A673 (cell line): Measurements from ENCODE around the gene MICAL2. TPM values are rescaled to one million over a fixed set of nuclear protein-coding genes. Genes with fewer than 3 reads are reported as not detected.

Experiments used
- BruUV-seq: library from RNA; stranded (reverse); fragments of 400-500 nt; replicated peaks from 2 replicates; lab custom pipeline; 2021; lab: Mats Ljungman, UMichigan
- CTCF ChIA-PET: fragments of 300-600 bp; sonication (Branson Sonifier 250); formaldehyde crosslinking; loops from one replicate; lab custom pipeline; 2022; ENCODE audit warnings: antibody characterized with exemption; lab: Charles Lee
- POLR2A ChIA-PET: fragments of 300-600 bp; sonication (Branson Sonifier 250); formaldehyde crosslinking; loops from one replicate; lab custom pipeline; 2022; ENCODE audit warnings: antibody characterized with exemption; ENCODE audit not compliant: low non-redundant PET; lab: Charles Lee
- DNase-seq: peaks from one replicate; pipeline ENCODE4 v3.0.0-alpha.2; 2015; ENCODE audit warnings: low spot score
- H3K27ac ChIP-seq: fragments of 200-600 bp; sonication (generic); 2 replicates; pipeline ENCODE4 v1.5.1; 2016; ENCODE audit warnings: mixed run types, low read depth, mild to moderate bottlenecking, mixed read lengths, antibody characterized with exemption, low read length; ENCODE audit not compliant: poor library complexity, severe bottlenecking
- H3K27me3 ChIP-seq: fragments of 200-600 bp; sonication (generic); replicated peaks from 2 replicates; pipeline ENCODE4 v1.6.1; 2017; ENCODE audit warnings: mixed run types, low read depth, mild to moderate bottlenecking, mixed read lengths, antibody characterized with exemption, low read length; ENCODE audit not compliant: insufficient read depth, poor library complexity
- H3K36me3 ChIP-seq: fragments of 200-600 bp; sonication (generic); 2 replicates; pipeline ENCODE4 v1.6.1; 2016; ENCODE audit warnings: mixed run types, mild to moderate bottlenecking, mixed read lengths, antibody characterized with exemption, low read length; ENCODE audit not compliant: insufficient read depth, poor library complexity, severe bottlenecking
- H3K4me1 ChIP-seq: fragments of 200-600 bp; sonication (generic); 2 replicates; pipeline ENCODE4 v1.6.1; 2017; ENCODE audit warnings: mixed run types, mild to moderate bottlenecking, mixed read lengths, antibody characterized with exemption, low read length; ENCODE audit not compliant: insufficient read depth, poor library complexity, severe bottlenecking
- H3K4me3 ChIP-seq: fragments of 200-600 bp; sonication (generic); 2 replicates; pipeline ENCODE4 v1.5.1; 2016; ENCODE audit warnings: low read depth, mixed run types, mild to moderate bottlenecking, mixed read lengths, low read length; ENCODE audit not compliant: poor library complexity, severe bottlenecking
- H3K9me3 ChIP-seq: fragments of 200-600 bp; sonication (generic); 2 replicates; pipeline ENCODE4 v1.6.1; 2016; ENCODE audit warnings: mixed run types, low read depth, mild to moderate bottlenecking, mixed read lengths, antibody characterized with exemption, low read length; ENCODE audit not compliant: poor library complexity, severe bottlenecking
- EZH2 ChIP-seq: fragments of 200-600 bp; sonication (generic); IDR thresholded peaks from 2 replicates; pipeline ENCODE4 v1.6.1; 2017; ENCODE audit warnings: borderline replicate concordance, low read depth, mild to moderate bottlenecking, mixed read lengths, antibody characterized with exemption, low read length; ENCODE audit not compliant: poor library complexity, severe bottlenecking
- intact Hi-C: fragments of 100-400 bp; cut with micrococcal nuclease; formaldehyde crosslinking; loops from one replicate; pipeline ENCODE4 v1.10.0; 2022; ENCODE audit not compliant: unreplicated experiment
- total RNA-seq: library from RNA; stranded (reverse); gene quantifications from 2 replicates; pipeline ENCODE4 v1.2.3, GENCODE V29; 2021
- TF ChIP-seq, protein P1 (sequence below): fragments of 300-800, 200-600 bp; sonication (generic); conservative IDR thresholded peaks from 2 replicates; pipeline ENCODE4 v1.5.1; 2017; ENCODE audit warnings: low read depth, mild to moderate bottlenecking, antibody characterized with exemption, low read length, moderate library complexity, mixed read lengths

The MICAL2 gene
- total RNA-seq, 1 experiment from 2014 or later, result 1.1 TPM

- no TSS peak for BruUV-seq
- TF ChIP-seq, protein P1, sequence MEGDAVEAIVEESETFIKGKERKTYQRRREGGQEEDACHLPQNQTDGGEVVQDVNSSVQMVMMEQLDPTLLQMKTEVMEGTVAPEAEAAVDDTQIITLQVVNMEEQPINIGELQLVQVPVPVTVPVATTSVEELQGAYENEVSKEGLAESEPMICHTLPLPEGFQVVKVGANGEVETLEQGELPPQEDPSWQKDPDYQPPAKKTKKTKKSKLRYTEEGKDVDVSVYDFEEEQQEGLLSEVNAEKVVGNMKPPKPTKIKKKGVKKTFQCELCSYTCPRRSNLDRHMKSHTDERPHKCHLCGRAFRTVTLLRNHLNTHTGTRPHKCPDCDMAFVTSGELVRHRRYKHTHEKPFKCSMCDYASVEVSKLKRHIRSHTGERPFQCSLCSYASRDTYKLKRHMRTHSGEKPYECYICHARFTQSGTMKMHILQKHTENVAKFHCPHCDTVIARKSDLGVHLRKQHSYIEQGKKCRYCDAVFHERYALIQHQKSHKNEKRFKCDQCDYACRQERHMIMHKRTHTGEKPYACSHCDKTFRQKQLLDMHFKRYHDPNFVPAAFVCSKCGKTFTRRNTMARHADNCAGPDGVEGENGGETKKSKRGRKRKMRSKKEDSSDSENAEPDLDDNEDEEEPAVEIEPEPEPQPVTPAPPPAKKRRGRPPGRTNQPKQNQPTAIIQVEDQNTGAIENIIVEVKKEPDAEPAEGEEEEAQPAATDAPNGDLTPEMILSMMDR, result no peak
- no peak for TF ChIP-seq EZH2
- no peaks in the 10 kb centered on the region for H3K36me3 ChIP-seq
- POLR2A ChIA-PET, result no interaction called here
- no peaks in the 10 kb centered on the region for H3K4me1 ChIP-seq
- H3K4me3 ChIP-seq, result no peak overlapping the region
- H3K9me3 ChIP-seq, result no peaks in the 10 kb centered on the region
- no peak for DNase-seq
- H3K27me3 ChIP-seq, result no peaks in the 10 kb centered on the region
- no peak overlapping the region for H3K27ac ChIP-seq
- intact Hi-C loops, result no loop called here
- CTCF ChIA-PET, result interaction anchor here (0.6 kb wide), 1 partner anchor 37 kb away, joined by 3 read pairs; no protein-coding TSS in a partner anchor
These were observed 132.6 kb downstream of the MICAL2 start for GRCh38 chr11:12242966-12243365.

- no peak for TF ChIP-seq EZH2
- TF ChIP-seq, protein P1, result no peak
- POLR2A ChIA-PET, result no interaction called here
- DNase-seq, result no peak
- Histone ChIP-seq H3K4me3 (no peak overlapping the region), H3K4me1 (no peaks in the 10 kb centered on the region), H3K27me3 (no peaks in the 10 kb centered on the region), H3K9me3 (no peaks in the 10 kb centered on the region), H3K36me3 (no peaks in the 10 kb centered on the region), H3K27ac (no peak overlapping the region)
- no TSS peak for BruUV-seq
- CTCF ChIA-PET, result no interaction called here
- intact Hi-C loops, result no loop called here
These were observed 133.1 kb downstream of the MICAL2 start for GRCh38 chr11:12243486-12243885.

- TF ChIP-seq, protein P1, result no peak
- TF ChIP-seq EZH2, result no peak
- BruUV-seq, result no TSS peak
- Histone ChIP-seq H3K36me3 (no peaks in the 10 kb centered on the region), H3K27ac (no peak overlapping the region), H3K9me3 (no peaks in the 10 kb centered on the region), H3K4me3 (no peak overlapping the region), H3K27me3 (no peaks in the 10 kb centered on the region), H3K4me1 (no peaks in the 10 kb centered on the region)
- DNase-seq, result no peak
- ChIA-PET CTCF (no interaction called here), POLR2A (no interaction called here)
- intact Hi-C loops, result no loop called here
These were observed 133.6 kb downstream of the MICAL2 start for GRCh38 chr11:12243911-12244550.
